Endothelial cell of umbilical vein (primary cell): Measurements from ENCODE around the gene RBM4.

Source experiments
- EZH2 ChIP-seq: IDR thresholded peaks from 2 replicates; pipeline ENCODE4 v1.6.1; 2012; ENCODE audit warnings: borderline replicate concordance, low read depth, mild to moderate bottlenecking, moderate library complexity, low read length, inconsistent platforms; ENCODE audit not compliant: severe bottlenecking
- FOS ChIP-seq: IDR thresholded peaks from 2 replicates; pipeline ENCODE4 v1.6.1; 2011; ENCODE audit warnings: mild to moderate bottlenecking, low read length, moderate library complexity, borderline replicate concordance; ENCODE audit not compliant: insufficient read depth
- GATA2 ChIP-seq: IDR thresholded peaks from 2 replicates; pipeline ENCODE4 v1.7.0; 2011; ENCODE audit warnings: low read depth, mild to moderate bottlenecking, moderate library complexity, mixed read lengths, low read length; ENCODE audit not compliant: insufficient read length, insufficient read depth
- JUN ChIP-seq: IDR thresholded peaks from 2 replicates; pipeline ENCODE4 v1.6.1; 2011; ENCODE audit warnings: borderline replicate concordance, low read depth; ENCODE audit not compliant: insufficient read length, insufficient read depth
- MYC ChIP-seq: IDR thresholded peaks from one replicate; pipeline ENCODE4 v1.6.1; 2011; ENCODE audit warnings: mild to moderate bottlenecking, low read depth, low read length
- POLR2A ChIP-seq: IDR thresholded peaks from 2 replicates; pipeline ENCODE4 v1.6.1; 2012; ENCODE audit warnings: low read depth, mild to moderate bottlenecking, control low read depth, low read length
- POLR2AphosphoS5 ChIP-seq: IDR thresholded peaks from 2 replicates; pipeline ENCODE4 v1.6.1; 2012; ENCODE audit warnings: low read depth, mild to moderate bottlenecking, control low read depth, low read length, moderate library complexity; ENCODE audit not compliant: insufficient read depth
- TF ChIP-seq, protein P1 (sequence below), 2 donors: IDR thresholded peaks; 1 replicate in 1 of 2; 2 replicates in 1 of 2; pipeline ENCODE4 v1.5.1; 2011; ENCODE audit warnings: low read length in 2 of 2, mild to moderate bottlenecking in 2 of 2, moderate library complexity in 2 of 2, control low read depth in 1 of 2, inconsistent platforms in 1 of 2, low read depth in 1 of 2; ENCODE audit not compliant: insufficient read depth in 1 of 2; ENCODE audit errors: extremely low read depth in 1 of 2
- TF ChIP-seq, protein P2 (sequence below): IDR thresholded peaks from 2 replicates; pipeline ENCODE4 v1.6.1; 2011; ENCODE audit not compliant: insufficient read depth, insufficient read length

GRCh38 chr11:66687831-66688281, 49.4 kb downstream of the RBM4 start:
- TF ChIP-seq, protein P1, sequence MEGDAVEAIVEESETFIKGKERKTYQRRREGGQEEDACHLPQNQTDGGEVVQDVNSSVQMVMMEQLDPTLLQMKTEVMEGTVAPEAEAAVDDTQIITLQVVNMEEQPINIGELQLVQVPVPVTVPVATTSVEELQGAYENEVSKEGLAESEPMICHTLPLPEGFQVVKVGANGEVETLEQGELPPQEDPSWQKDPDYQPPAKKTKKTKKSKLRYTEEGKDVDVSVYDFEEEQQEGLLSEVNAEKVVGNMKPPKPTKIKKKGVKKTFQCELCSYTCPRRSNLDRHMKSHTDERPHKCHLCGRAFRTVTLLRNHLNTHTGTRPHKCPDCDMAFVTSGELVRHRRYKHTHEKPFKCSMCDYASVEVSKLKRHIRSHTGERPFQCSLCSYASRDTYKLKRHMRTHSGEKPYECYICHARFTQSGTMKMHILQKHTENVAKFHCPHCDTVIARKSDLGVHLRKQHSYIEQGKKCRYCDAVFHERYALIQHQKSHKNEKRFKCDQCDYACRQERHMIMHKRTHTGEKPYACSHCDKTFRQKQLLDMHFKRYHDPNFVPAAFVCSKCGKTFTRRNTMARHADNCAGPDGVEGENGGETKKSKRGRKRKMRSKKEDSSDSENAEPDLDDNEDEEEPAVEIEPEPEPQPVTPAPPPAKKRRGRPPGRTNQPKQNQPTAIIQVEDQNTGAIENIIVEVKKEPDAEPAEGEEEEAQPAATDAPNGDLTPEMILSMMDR (IDR thresholded peaks at IDR 0.05; ENCODE audit: extremely low read depth in 1 of 2, insufficient read depth in 1 of 2, low read depth in 1 of 2, low read length in 2 of 2), result no peak
- TF ChIP-seq POLR2A, result no peak
- TF ChIP-seq POLR2AphosphoS5, result no peak
- no peak for TF ChIP-seq EZH2
- TF ChIP-seq JUN, result no peak
- TF ChIP-seq FOS, result no peak
- no peak for TF ChIP-seq MYC
- TF ChIP-seq, protein P2, sequence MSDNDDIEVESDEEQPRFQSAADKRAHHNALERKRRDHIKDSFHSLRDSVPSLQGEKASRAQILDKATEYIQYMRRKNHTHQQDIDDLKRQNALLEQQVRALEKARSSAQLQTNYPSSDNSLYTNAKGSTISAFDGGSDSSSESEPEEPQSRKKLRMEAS, result no peak
- no peak for TF ChIP-seq GATA2
